ENCODE data around the gene RGS3.

The RGS3 gene

GRCh38 chr9:113511856-113512761, 48.6 kb downstream of the RGS3 start:
- DNase-seq (ENCODE audit: low spot score), result no peak

- DNase-seq (ENCODE audit: low spot score), result no peak
These were observed 49.6 kb downstream of the RGS3 start for GRCh38 chr9:113513111-113513510.

DNA sequence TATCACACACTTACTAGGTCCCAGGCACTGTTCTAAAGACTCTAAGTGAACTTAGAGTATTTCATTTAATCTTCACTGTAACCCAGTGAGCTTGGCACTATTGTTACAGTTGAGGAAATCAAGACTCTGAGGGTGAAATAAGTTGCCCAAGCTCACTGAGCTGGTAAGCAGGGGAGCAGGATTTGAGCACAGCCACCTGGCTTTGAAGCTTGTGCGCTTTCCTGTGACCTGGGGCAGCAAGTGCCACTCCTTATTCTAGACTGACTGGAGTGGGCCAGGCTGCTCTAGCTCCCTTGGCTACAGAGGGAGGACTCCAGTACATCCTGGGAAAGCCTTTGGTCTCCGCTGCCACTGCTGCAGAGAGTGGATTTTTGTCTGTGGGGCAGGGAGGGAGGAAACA, 50.0 kb downstream of the RGS3 start:
- no peak for DNase-seq (ENCODE audit: low spot score)

GRCh38 chr9:113514061-113514460, 50.5 kb downstream of the RGS3 start:
- no peak for DNase-seq (ENCODE audit: low spot score)

- no peak for DNase-seq (ENCODE audit: low spot score)
These were observed 51.2 kb downstream of the RGS3 start for GRCh38 chr9:113514748-113515147.

- no peak for DNase-seq (ENCODE audit: low spot score)
These were observed 52.3 kb downstream of the RGS3 start for GRCh38 chr9:113515862-113516261.

DNA sequence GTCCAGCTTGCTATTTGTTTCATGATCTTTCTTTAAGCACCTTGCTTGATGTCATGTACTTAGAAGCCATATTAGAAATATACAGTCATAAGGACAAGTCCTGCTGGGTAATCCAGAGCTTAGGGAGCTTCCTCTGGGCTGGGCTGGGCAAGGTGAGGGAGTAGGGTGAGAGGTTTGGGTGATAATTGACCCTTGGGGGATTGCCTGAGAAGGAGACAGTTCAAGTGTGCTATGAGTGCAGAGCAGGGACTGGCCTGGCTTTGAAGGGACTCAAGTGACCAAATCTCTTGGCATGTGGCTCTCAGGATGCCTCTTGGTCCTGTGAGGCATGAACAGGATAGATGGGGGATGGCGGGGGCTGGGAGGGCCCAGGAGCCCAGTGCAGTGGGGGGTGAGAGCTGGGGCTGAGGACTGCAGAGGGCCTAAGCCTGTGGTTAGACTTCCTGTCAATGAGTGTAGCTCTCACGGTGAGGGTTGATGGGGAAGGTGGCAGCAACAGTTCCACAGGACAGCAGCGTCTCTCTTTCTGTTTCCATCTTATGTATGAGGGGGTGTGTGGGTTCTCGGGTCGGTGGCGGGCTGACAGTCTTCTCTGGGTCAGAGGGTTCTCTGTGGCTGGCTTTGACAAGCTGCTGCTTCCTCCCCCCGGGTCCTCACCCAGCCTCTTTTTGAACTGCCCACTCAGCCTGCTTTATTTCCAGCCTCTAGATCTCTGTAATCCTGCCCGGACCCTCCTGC, 53.5 kb downstream of the RGS3 start:
- DNase-seq (ENCODE audit: low spot score), result peak; percentile 60

GRCh38 chr9:113519426-113520108, 56.0 kb downstream of the RGS3 start:
- no peak for DNase-seq (ENCODE audit: low spot score)

DNA sequence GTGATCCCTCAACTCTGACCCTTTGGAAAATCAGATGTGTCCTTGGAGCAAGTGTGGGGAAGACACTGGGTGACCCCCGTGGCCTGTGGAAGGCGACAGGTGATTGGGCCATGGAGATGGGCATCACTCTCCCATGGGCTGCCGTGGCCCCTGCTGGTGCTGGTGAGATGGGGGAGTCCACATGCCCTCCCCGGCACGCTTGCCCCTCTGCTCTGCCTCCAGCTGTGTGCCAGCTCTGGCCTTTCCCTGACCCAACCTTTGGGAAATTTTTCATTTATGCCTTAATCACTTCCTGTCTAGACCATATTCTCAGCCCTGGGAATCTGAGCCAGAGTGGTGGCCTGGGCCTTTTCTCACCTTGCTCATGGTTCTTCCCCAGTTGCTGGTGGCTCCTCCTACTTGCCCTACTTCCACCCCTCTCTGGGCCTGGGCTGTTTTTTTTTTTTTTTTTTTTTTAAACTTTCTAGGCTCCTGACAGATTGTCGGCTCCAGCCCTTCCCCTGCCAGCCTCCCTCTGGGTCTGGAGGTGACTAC, 56.6 kb downstream of the RGS3 start:
- DNase-seq (ENCODE audit: low spot score), result no peak

GRCh38 chr9:113521693-113522255, 58.2 kb downstream of the RGS3 start:
- DNase-seq (ENCODE audit: low spot score), result no peak

GRCh38 chr9:113522419-113522818, 58.9 kb downstream of the RGS3 start:
- DNase-seq (ENCODE audit: low spot score), result no peak

DNA sequence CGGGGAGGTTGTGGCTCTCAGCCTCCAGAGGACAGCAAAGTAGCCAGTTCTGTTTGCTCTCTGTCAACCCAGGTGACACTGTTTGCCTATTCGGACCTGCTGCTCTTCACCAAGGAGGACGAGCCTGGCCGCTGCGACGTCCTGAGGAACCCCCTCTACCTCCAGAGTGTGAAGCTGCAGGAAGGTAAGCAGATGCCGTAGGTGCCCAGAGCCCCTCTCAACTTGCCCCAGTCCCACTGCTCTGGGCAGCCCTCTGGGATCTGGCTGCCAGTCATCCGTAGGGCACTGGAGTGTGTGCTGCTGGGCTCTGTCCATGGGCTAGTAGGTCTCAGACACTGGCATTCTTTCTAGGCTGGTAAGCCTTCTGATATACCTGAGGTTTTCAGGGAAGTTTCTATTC, 59.3 kb downstream of the RGS3 start:
- no peak for DNase-seq (ENCODE audit: low spot score)

GRCh38 chr9:113523421-113524141, 60.1 kb downstream of the RGS3 start:
- peak; percentile 75 for DNase-seq (ENCODE audit: low spot score)

DNA sequence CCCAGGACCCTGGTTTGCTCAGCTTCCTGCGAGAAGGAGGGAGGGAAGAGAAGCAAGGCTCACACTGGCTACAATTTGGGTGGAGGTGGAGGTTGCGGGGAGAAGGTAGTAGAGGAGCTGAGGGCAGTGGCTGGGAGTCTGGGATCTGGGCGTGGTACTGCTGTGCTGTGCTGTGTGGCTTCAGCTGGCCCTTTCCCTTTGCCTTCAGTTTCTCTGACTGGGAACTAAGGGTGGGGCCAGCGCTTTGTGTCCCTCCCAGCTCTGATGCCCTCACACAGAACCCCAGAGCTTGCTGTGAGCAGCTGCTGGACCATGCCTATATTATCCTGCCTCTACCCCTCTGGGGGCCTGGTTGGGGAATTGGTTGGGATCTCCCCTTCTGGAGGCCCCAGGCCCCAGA, 60.9 kb downstream of the RGS3 start:
- no peak for DNase-seq (ENCODE audit: low spot score)

- no peak for DNase-seq (ENCODE audit: low spot score)
These were observed 61.7 kb downstream of the RGS3 start for GRCh38 chr9:113525205-113525604.

GRCh38 chr9:113525831-113526230, 62.3 kb downstream of the RGS3 start:
- no peak for DNase-seq (ENCODE audit: low spot score)

GRCh38 chr9:113526231-113526746, 62.8 kb downstream of the RGS3 start:
- no peak for DNase-seq (ENCODE audit: low spot score)

DNA sequence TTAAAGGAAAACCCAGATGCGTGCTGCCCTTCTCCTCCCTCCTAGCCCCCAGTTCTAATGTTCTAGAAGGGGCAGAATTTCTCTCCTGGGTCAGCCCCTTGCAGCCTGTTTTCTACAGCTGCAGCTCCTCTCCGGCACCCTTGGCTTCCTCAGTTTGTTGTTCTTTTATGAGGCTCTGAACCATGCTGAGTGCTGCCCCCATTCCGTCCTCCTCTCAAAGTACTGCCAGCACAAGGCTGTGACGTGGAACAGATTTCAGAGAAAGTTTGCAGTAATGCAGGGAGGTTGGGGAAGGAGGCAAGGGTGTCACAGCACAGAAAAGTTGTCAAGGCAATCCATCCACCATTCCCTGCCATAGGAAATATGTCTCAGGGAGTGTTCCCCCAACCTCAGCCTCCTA, 63.3 kb downstream of the RGS3 start:
- DNase-seq (ENCODE audit: low spot score), result no peak

- DNase-seq (ENCODE audit: low spot score), result no peak
These were observed 64.6 kb downstream of the RGS3 start for GRCh38 chr9:113528088-113528487.

- no peak for DNase-seq (ENCODE audit: low spot score)
These were observed 65.3 kb downstream of the RGS3 start for GRCh38 chr9:113528811-113529210.

GRCh38 chr9:113529336-113530009, 65.9 kb downstream of the RGS3 start:
- DNase-seq (ENCODE audit: low spot score), result no peak
